ENCODE results near the gene IFT57.

IFT57 gene

DNA sequence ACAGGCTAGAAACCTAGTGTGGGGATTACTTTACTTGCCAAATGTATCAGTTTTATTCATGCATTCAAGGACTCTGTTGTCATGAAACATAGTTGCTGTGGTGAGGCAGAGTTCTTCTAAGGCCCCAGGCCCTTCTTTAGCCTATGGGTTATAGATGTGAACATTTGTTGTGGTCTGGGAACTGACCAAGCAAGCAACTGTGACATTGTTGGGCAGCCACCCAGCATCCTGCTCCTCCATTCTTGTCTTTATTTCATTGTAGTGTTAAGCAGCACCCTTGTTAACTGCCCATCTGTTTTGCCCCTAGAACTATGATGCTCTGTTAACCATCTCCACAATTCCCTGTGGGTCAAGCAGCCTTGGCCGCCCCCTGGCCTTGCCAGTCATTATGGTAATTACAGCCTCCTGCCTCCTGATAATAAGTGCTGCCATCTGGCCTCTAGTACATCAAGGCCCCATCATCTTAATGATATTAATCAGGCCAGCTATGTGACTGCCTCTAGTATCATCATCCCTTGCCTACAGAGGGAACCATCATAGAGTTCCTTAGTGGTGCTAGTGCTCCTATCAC lies 12.2 kb upstream of the IFT57 start:
- FAIRE-seq = no peak
- no peak for TF ChIP-seq POLR2A (IDR thresholded peaks at IDR 0.05; ENCODE audit: low read depth, low read length)
- DNase-seq (ENCODE audit: insufficient read length, low spot score) = no peak

DNA sequence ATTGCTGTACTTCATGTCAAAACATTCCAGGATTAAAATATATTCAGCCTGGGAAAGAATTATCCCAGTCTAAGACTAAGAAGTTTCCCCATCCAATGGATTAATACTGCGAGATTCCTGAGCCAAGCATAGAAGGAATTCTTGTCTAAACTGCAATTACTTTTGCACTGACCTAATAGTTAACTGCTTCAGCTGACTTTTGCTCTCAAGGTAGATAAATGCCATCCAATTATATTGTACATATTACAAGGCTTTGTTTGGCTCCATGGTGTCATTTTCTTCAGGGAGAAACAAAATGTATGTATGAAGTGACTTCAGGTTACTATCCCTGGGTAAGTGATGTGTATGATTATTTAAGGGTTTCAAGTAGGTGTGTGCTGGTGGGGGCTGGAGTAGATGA lies 6.1 kb upstream of the IFT57 start:
- DNase-seq (ENCODE audit: insufficient read length, low spot score) = no peak
- no peak for FAIRE-seq
- TF ChIP-seq POLR2A (IDR thresholded peaks at IDR 0.05; ENCODE audit: low read depth, low read length) = no peak

- TF ChIP-seq POLR2A (IDR thresholded peaks at IDR 0.05; ENCODE audit: low read depth, low read length) = no peak
- no peak for FAIRE-seq
Observed at GRCh38 chr3:108227131-108227530, 4.9 kb upstream of the IFT57 start.

GRCh38 chr3:108225221-108225620 lies 3.0 kb upstream of the IFT57 start:
- TF ChIP-seq POLR2A (IDR thresholded peaks at IDR 0.05; ENCODE audit: low read depth, low read length) = no peak
- FAIRE-seq (no peak), DNase-seq (ENCODE audit: insufficient read length, low spot score) (no peak)

More at GRCh38 chr3:108227131-108227530, 4.9 kb upstream of the IFT57 start:
- DNase-seq (ENCODE audit: insufficient read length, low spot score) = no peak

DNA sequence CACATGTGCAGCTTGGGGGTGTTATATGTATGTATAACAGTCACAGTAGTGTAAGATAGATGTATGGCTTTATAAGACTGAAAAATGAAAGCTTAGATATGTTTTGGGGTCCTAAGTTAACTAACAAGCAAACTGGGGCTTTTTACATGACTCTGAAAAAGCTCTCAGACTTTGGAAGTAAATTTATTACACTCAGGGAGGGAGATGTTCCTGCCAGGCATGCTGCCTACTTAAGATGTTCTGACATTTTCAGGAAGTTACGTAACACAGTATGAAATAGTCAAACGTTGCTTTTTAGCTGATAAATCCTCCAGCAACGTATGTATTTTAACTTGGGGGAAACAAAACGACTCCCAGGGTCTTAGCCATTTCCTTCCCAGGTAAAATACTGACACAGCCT lies 1.7 kb upstream of the IFT57 start:
- DNase-seq (ENCODE audit: insufficient read length, low spot score) = no peak
- no peak for FAIRE-seq
- no peak for TF ChIP-seq POLR2A (IDR thresholded peaks at IDR 0.05; ENCODE audit: low read depth, low read length)

- no peak for FAIRE-seq
- TF ChIP-seq POLR2A (IDR thresholded peaks at IDR 0.05; ENCODE audit: low read depth, low read length) = no peak
- DNase-seq (ENCODE audit: insufficient read length, low spot score) = no peak
Observed at GRCh38 chr3:108222853-108223565, 785 bp upstream of the IFT57 start.

DNA sequence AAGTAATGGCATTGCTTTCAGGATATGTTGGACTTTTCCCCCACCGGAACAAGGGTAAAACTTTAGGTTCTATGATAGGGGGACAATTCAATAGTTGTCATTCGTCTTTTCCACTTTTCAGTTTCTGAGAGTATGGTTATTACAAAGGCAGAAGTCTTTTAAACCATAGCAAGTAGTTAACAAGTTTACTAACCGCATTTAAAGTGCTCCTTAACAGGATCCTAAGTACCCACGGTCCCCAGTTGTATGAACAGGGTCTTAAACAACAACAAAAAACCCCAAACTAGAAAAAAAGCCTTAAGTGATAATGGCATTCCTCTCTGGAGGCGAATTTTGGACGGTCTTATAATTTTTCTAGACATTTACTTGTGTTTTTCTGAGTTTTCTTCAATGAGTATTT lies 831 bp downstream of the IFT57 start:
- DNase-seq (ENCODE audit: insufficient read length, low spot score) (no peak), FAIRE-seq (peak; percentile 6)
- TF ChIP-seq POLR2A (IDR thresholded peaks at IDR 0.05; ENCODE audit: low read depth, low read length) = no peak

DNA sequence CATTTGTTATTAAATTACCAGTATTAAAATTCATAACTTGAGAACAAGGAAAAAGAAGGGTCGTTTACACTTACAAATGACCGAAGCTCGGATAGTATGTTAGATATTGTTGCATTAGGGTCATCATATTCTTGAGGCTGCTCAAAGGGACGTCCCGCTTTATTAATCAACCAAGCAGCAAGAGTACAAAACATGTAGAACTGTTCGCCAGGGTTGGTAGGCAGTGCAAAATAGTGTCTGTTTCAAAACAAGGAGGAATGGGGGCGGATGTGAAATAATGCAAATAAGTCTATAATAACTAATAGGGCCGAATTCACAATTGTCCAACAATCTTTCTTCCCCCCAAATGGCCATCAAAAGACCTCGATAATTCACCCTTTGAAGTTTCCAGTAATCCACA lies 2.9 kb downstream of the IFT57 start:
- FAIRE-seq (no peak), DNase-seq (ENCODE audit: insufficient read length, low spot score) (no peak)
- TF ChIP-seq POLR2A (IDR thresholded peaks at IDR 0.05; ENCODE audit: low read depth, low read length) = no peak

DNA sequence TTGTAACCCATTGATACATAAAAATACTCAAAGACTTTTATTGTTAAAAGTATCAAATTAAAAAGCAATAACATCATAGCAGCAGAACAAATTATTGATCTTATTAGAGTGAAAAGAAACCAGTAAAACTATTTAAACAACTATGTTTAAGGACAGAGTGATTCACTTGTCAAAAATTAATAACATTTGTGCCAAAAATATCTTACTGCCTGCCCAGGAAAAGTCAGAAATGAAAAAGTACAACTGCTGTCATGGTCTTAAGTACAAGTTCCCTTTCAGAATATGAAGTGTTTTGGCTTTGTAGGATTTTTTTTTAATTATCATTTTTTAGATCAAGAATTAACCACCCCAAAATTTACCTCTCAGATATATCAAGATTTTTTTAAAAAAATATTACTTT lies 3.4 kb downstream of the IFT57 start:
- FAIRE-seq (no peak), DNase-seq (ENCODE audit: insufficient read length, low spot score) (no peak)
- no peak for TF ChIP-seq POLR2A (IDR thresholded peaks at IDR 0.05; ENCODE audit: low read depth, low read length)

- TF ChIP-seq POLR2A (IDR thresholded peaks at IDR 0.05; ENCODE audit: low read depth, low read length) = no peak
- FAIRE-seq (no peak), DNase-seq (ENCODE audit: insufficient read length, low spot score) (no peak)
Observed at GRCh38 chr3:108215871-108216270, 6.4 kb downstream of the IFT57 start.

- no peak for FAIRE-seq
- DNase-seq (ENCODE audit: insufficient read length, low spot score) = no peak
- no peak for TF ChIP-seq POLR2A (IDR thresholded peaks at IDR 0.05; ENCODE audit: low read depth, low read length)
Observed at GRCh38 chr3:108209579-108209978, 12.6 kb downstream of the IFT57 start.

GRCh38 chr3:108208831-108209230 lies 13.4 kb downstream of the IFT57 start:
- DNase-seq (ENCODE audit: insufficient read length, low spot score) (no peak), FAIRE-seq (no peak)
- no peak for TF ChIP-seq POLR2A (IDR thresholded peaks at IDR 0.05; ENCODE audit: low read depth, low read length)

DNA sequence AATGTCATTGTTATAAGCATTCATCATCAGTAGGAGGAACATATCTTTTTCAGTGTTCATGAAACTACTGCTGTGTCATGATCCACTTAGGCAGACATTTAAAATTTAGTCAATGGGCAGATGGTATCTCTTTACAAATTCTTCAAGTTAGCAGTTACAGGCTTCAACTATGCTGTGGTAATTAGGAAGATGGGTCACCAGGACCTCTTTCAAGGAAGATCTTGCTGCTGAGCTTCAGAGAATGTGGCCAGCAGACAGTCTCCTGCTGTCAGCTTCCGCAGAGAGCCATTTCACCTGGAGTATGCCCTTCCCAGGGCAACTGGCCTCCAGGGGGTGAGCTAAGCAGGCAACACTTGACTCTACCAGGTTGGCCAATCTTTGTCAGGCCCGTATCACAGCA lies 19.4 kb downstream of the IFT57 start:
- FAIRE-seq = no peak
- DNase-seq (ENCODE audit: insufficient read length, low spot score) = no peak
- TF ChIP-seq POLR2A (IDR thresholded peaks at IDR 0.05; ENCODE audit: low read depth, low read length) = no peak

DNA sequence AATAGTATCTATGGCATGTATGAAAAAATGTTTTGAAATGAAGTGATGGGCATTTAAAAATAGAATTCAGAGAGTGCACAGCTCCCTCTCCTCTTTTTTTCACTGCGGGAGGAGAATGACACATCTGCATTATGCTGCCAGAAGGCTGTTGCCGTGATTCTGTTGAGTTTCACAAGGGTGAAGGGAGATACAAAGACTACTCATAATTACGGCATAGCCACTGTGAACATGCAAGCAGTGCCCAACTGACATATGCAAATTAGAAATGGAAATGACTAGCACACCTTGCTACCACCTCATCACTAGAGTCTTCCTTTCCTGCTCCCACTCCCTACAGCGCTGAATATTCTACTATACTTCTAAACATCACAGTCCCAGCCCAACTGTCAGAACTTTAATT lies 20.1 kb downstream of the IFT57 start:
- DNase-seq (ENCODE audit: insufficient read length, low spot score) (no peak), FAIRE-seq (no peak)
- no peak for TF ChIP-seq POLR2A (IDR thresholded peaks at IDR 0.05; ENCODE audit: low read depth, low read length)

DNA sequence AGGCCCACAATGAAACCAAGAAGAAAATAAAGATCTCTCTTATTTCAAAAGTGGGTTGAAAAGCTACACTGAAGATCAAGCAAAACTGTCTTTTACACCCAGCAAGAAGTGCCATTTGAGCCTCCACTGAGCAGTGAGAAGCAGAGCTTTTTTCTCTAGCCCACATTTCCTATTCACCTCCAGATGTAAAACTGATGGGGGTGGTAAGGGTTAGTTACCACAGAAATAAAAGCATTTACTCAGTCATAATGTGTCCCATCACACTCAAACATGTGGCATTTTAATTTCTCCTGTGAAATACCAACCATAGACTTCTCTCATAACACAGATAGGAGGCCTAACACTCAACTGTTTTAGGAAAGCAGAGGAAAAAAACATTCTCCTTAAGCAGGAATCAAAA lies 21.0 kb downstream of the IFT57 start:
- peak; percentile 33 for FAIRE-seq
- no peak for DNase-seq (ENCODE audit: insufficient read length, low spot score)
- TF ChIP-seq POLR2A (IDR thresholded peaks at IDR 0.05; ENCODE audit: low read depth, low read length) = no peak
